ENCODE data around the gene NAALADL2.

NAALADL2 gene

GRCh38 chr3:175479175-175479574, 620.0 kb downstream of the NAALADL2 start:
- TF ChIP-seq ZFX (IDR thresholded peaks at IDR 0.05; ENCODE audit: borderline replicate concordance) (no peak), CTCF (IDR thresholded peaks at IDR 0.05) (no peak)
- H3K27ac ChIP-seq, result peak overlapping the region; percentile 75

GRCh38 chr3:175479800-175480199, 620.7 kb downstream of the NAALADL2 start:
- peak overlapping the region; percentile 75 for H3K27ac ChIP-seq
- TF ChIP-seq ZFX (IDR thresholded peaks at IDR 0.05; ENCODE audit: borderline replicate concordance), result no peak
- no peak for TF ChIP-seq CTCF (IDR thresholded peaks at IDR 0.05)

GRCh38 chr3:175484666-175485065, 625.5 kb downstream of the NAALADL2 start:
- H3K27ac ChIP-seq, result peak overlapping the region; percentile 25
- TF ChIP-seq CTCF (IDR thresholded peaks at IDR 0.05), result no peak
- TF ChIP-seq ZFX (IDR thresholded peaks at IDR 0.05; ENCODE audit: borderline replicate concordance), result no peak

GRCh38 chr3:175485436-175485835, 626.3 kb downstream of the NAALADL2 start:
- TF ChIP-seq CTCF (IDR thresholded peaks at IDR 0.05) (no peak), ZFX (IDR thresholded peaks at IDR 0.05; ENCODE audit: borderline replicate concordance) (no peak)
- H3K27ac ChIP-seq, result peak overlapping the region; percentile 25

GRCh38 chr3:175486255-175486654, 627.1 kb downstream of the NAALADL2 start:
- H3K27ac ChIP-seq, result peak overlapping the region; percentile 25; the same call in 1 of the 2 replicates
- TF ChIP-seq ZFX (IDR thresholded peaks at IDR 0.05; ENCODE audit: borderline replicate concordance) (no peak), CTCF (IDR thresholded peaks at IDR 0.05) (no peak)

- H3K27ac ChIP-seq, result peak overlapping the region; percentile 76
- TF ChIP-seq CTCF (IDR thresholded peaks at IDR 0.05), result no peak
- TF ChIP-seq ZFX (IDR thresholded peaks at IDR 0.05; ENCODE audit: borderline replicate concordance), result no peak
These were observed 630.3 kb downstream of the NAALADL2 start for GRCh38 chr3:175489406-175489805.

- no peak for TF ChIP-seq ZFX (IDR thresholded peaks at IDR 0.05; ENCODE audit: borderline replicate concordance)
- TF ChIP-seq CTCF (IDR thresholded peaks at IDR 0.05), result no peak
- H3K27ac ChIP-seq, result peak overlapping the region; percentile 76
These were observed 634.2 kb downstream of the NAALADL2 start for GRCh38 chr3:175493301-175493700.
